ENCODE data around the gene ZNF24.

Gene ZNF24

GRCh38 chr18:35387152-35387571 lies 42.9 kb upstream of the ZNF24 start:
- Histone ChIP-seq H3K36me3 (no peaks in the 10 kb centered on the region), H3K4me3 (ENCODE audit: low read depth, low read length) (peak overlapping the region; percentile 35), H3K27me3 (no peaks in the 10 kb centered on the region; the same call in 1 of the 2 replicates), H3K4me1 (no peaks in the 10 kb centered on the region), H3K9me3 (no peaks in the 10 kb centered on the region)
- TF ChIP-seq, protein P1, sequence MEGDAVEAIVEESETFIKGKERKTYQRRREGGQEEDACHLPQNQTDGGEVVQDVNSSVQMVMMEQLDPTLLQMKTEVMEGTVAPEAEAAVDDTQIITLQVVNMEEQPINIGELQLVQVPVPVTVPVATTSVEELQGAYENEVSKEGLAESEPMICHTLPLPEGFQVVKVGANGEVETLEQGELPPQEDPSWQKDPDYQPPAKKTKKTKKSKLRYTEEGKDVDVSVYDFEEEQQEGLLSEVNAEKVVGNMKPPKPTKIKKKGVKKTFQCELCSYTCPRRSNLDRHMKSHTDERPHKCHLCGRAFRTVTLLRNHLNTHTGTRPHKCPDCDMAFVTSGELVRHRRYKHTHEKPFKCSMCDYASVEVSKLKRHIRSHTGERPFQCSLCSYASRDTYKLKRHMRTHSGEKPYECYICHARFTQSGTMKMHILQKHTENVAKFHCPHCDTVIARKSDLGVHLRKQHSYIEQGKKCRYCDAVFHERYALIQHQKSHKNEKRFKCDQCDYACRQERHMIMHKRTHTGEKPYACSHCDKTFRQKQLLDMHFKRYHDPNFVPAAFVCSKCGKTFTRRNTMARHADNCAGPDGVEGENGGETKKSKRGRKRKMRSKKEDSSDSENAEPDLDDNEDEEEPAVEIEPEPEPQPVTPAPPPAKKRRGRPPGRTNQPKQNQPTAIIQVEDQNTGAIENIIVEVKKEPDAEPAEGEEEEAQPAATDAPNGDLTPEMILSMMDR (IDR thresholded peaks at IDR 0.05; ENCODE audit: low read depth, low read length): peak; percentile 39
- DNase-seq: peak; percentile 8

- DNase-seq: peak; percentile 59
- H3K9me3 ChIP-seq: no peaks in the 10 kb centered on the region
- H3K27me3 ChIP-seq: no peaks in the 10 kb centered on the region; the same call in 1 of the 2 replicates
- H3K4me3 ChIP-seq (ENCODE audit: low read depth, low read length): peak overlapping the region; percentile 35
- TF ChIP-seq, protein P1 (IDR thresholded peaks at IDR 0.05; ENCODE audit: low read depth, low read length): peak; percentile 80
- no peaks in the 10 kb centered on the region for H3K4me1 ChIP-seq
- H3K36me3 ChIP-seq: no peaks in the 10 kb centered on the region
Measured at GRCh38 chr18:35386600-35387100, 42.4 kb upstream of the ZNF24 start.

DNA sequence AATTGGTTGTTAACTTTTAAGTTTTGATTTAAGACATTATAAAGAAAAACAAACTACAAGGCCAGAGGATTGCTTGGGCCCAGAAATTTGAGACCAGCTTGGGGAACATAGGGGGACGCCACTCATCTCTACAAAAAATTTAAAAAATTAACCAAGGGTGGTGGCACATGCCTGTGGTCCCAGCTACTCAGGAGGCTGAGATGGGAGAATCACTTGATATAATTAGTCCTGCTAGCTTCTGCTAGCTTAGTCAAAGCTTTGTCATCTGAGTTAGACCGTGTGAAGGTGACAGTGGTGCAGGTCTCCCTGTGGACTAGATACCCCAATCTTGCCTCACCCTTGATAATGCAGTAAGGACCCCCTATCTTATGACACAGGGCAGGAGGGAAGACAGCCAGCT lies 38.9 kb upstream of the ZNF24 start:
- DNase-seq: no peak
- TF ChIP-seq, protein P1 (IDR thresholded peaks at IDR 0.05; ENCODE audit: low read depth, low read length): no peak
- H3K9me3 ChIP-seq: no peaks in the 10 kb centered on the region
- no peaks in the 10 kb centered on the region for H3K36me3 ChIP-seq
- no peaks in the 10 kb centered on the region for H3K27me3 ChIP-seq
- no peaks in the 10 kb centered on the region for H3K4me1 ChIP-seq
- H3K4me3 ChIP-seq (ENCODE audit: low read depth, low read length): no peak overlapping the region

DNA sequence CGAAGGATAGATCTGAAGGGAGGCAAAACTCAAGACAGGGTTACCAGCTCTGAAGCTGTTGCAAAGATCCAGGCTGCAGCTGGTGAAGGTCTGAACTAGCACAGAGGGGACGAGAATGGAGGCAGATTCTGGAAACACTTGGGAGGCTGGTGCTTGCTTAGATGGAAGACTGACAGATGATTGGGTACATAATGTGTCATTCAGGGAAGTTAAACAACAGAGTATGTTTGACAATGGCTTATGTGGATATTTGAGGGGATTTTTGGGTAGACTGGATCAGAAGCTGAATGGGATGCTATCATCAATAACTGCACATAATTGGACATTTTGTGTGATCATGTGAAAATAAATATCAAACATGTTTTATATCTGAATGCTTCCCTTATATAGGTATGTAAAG lies 35.2 kb upstream of the ZNF24 start:
- H3K4me1 ChIP-seq: no peaks in the 10 kb centered on the region
- H3K36me3 ChIP-seq: no peaks in the 10 kb centered on the region
- no peaks in the 10 kb centered on the region for H3K27me3 ChIP-seq
- no peaks in the 10 kb centered on the region for H3K9me3 ChIP-seq
- TF ChIP-seq, protein P1 (IDR thresholded peaks at IDR 0.05; ENCODE audit: low read depth, low read length): no peak
- DNase-seq: no peak
- H3K4me3 ChIP-seq (ENCODE audit: low read depth, low read length): no peak overlapping the region

DNA sequence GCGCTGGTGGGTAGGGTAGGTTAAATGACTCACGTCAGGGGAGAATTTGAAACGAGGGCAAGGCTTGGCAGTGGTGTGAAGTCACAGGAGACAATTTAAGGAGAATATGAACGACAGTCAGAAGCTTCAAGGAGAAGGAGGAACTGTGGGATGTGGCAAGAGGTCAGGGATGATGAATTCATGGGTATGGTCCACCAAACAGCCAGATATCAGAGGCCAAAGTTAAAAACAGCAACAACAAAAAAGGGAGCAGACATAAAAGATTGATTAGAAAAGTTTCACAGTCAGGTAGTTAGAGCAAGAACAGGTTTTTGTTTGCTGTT lies 34.3 kb upstream of the ZNF24 start:
- Histone ChIP-seq H3K9me3 (no peaks in the 10 kb centered on the region), H3K36me3 (no peaks in the 10 kb centered on the region), H3K4me3 (ENCODE audit: low read depth, low read length) (no peak overlapping the region), H3K4me1 (no peaks in the 10 kb centered on the region), H3K27me3 (no peaks in the 10 kb centered on the region)
- TF ChIP-seq, protein P1 (IDR thresholded peaks at IDR 0.05; ENCODE audit: low read depth, low read length): no peak
- DNase-seq: no peak

GRCh38 chr18:35377875-35378573 lies 33.8 kb upstream of the ZNF24 start:
- Histone ChIP-seq H3K4me3 (ENCODE audit: low read depth, low read length) (no peak overlapping the region), H3K27me3 (no peaks in the 10 kb centered on the region), H3K9me3 (no peaks in the 10 kb centered on the region), H3K36me3 (no peaks in the 10 kb centered on the region), H3K4me1 (no peaks in the 10 kb centered on the region)
- TF ChIP-seq, protein P1 (IDR thresholded peaks at IDR 0.05; ENCODE audit: low read depth, low read length): no peak
- DNase-seq: no peak
